Bone marrow (tissue), 2 donors: ENCODE data around the gene ATP4B.

Experiments used
- DNase-seq, 2 donors: peaks; one replicate each; lab custom pipeline; 2025; lab: John Stamatoyannopoulos, UW

ATP4B gene

DNA sequence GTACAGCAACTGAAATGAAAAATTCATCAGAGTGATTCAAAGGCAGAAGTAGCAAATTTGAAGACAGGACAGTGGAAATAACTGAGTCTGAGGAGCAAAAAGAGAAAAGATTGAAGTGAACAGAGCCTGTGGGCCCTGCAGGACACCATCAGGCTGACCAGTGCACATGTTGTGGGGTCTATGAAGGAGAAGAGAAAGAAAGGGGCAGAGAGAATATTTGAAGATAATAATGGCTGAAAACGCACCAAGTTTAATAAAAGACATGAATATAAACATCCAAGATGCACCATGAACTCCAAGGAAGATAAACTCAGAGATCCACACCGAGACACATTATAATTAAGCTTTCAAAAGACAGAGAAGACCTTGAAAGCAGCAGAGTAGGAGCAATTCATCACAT lies 15.4 kb downstream of the ATP4B start:
- no peak for DNase-seq

DNA sequence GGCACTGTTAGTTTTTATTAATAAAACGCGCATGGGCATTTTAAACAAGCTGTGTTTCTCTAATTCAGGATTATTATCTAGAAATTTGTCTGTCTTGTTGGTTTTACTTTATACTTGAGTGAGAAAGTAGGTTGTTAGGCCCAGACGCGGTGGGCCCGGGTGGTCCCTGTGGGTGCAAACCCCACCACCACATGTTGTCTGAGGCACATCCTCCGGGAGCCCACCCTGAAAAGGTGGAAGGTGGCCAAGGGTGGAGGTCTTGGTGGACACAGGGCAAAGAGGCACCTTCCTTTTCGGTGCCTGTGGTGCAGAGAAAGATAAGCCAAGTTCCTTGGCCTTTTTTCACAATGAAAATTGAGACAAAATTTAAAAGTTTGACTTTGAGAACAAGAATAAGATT lies 16.6 kb downstream of the ATP4B start:
- no peak for DNase-seq

- DNase-seq, result no peak
Measured at GRCh38 chr13:113639616-113640262, 18.3 kb downstream of the ATP4B start.

- no peak for DNase-seq
Measured at GRCh38 chr13:113638806-113639205, 19.2 kb downstream of the ATP4B start.

- DNase-seq, result no peak
Measured at GRCh38 chr13:113638173-113638746, 19.7 kb downstream of the ATP4B start.

GRCh38 chr13:113637262-113638160 lies 20.5 kb downstream of the ATP4B start:
- DNase-seq, result no peak

- DNase-seq, result no peak
Measured at GRCh38 chr13:113636266-113636963, 21.6 kb downstream of the ATP4B start.

GRCh38 chr13:113635709-113636108 lies 22.3 kb downstream of the ATP4B start:
- no peak for DNase-seq

DNA sequence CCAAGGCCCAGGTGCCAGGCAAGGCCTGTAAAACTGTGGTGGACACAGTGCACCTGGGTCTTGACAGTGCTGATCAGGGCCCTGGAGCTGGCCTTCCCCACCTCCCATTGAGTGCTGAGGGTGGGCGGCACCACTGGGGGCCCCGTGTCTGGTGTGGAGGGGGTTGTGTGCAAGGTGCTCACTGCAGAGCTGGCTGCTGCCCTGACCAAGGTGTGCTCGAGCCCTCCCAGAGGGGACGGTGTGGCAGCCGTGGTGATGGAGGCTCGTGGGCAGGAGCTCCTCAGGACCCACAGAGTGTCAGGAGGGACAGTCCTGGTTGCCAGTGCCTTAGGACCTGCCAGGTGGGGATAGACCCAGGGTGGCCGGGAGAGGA lies 23.0 kb downstream of the ATP4B start:
- DNase-seq, result no peak

GRCh38 chr13:113634279-113635047 lies 23.5 kb downstream of the ATP4B start:
- no peak for DNase-seq

DNA sequence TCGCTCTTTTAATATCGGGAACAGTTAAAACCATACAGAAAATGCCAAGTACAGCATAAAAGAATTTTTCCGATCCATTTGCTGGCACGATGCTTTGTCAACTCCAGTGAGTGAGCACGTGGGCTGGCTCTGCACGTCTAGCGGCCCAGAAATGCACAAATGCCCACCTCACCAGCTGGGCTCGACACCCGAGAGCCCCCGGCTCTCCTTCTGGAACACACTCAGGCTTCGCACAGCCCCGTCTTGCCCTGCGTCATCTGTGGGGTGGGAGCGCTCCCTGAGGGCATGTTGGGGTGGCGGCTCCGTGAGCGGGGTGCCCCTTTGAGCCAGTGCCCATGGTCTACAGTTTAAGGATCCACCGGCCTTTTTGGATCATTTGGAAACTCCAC lies 24.5 kb downstream of the ATP4B start:
- DNase-seq, result no peak

DNA sequence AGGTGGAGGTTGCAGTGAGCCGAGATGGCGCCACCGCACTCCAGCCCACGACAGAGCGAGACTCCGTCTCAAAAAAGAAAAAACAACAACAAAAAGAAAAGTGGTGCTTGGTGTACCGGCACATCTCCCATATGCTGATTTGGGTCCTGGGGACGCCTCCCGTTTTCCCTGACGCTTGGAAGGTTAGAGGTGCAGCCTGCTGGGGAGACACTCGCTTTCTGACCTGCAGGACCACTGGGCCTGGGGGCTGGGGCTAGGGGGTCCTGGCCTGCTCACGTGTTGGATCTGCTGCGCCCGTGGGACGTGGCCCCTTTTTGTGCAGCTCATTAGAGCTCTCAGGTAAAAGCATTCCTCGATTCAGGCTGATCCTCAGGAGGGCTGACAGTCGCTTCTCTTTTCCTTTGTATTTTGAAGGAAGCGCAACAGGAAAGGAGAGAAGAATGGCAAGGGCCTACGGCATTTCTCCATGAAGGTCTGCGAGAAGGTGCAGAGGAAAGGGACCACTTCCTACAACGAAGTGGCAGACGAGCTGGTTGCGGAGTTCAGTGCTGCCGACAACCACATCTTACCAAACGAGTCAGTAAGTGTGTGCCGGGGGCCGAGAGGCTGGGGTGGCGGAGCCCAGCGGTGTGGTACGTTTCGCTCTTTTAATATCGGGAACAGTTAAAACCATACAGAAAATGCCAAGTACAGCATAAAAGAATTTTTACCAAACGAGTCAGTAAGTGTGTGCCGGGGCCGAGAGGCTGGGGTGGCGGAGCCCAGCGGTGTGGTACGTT lies 25.1 kb downstream of the ATP4B start:
- DNase-seq, result no peak

DNA sequence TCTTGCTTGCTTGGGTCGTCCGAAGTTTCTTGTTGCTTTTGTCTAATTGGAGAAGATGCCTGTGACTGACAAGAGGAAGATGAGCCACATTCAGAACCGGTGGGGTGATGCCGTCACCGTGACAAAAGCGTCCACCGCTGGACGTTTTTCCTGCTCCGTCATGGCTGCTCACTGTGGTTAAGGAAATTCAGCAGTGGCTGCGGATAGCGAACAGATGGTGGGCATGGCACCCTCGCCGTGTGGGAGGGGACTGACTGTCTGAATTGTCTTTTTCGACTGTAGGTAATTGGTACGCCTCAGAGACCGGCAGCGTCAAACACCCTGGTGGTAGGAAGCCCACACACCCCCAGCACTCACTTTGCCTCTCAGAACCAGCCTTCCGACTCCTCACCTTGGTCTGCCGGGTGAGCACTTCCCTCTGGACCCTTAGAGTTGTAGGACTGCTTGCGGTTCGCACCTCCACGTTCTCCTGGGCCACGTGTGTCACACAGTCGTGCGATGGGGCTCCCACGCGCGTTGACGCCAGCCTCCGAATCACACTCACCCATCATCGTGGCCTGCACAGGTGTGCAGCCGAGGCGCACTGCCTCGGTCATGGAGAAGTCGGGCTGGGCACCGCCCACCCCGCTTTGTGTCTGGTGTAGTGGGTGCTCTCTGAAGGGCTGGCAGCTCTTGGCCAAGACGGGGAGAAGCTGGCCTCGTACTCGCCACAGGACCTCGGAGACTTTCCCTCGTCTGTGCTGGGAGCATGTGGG lies 26.5 kb downstream of the ATP4B start:
- DNase-seq, result no peak

- DNase-seq, result no peak
Measured at GRCh38 chr13:113630804-113631203, 27.2 kb downstream of the ATP4B start.

- no peak for DNase-seq
Measured at GRCh38 chr13:113630296-113630695, 27.7 kb downstream of the ATP4B start.

DNA sequence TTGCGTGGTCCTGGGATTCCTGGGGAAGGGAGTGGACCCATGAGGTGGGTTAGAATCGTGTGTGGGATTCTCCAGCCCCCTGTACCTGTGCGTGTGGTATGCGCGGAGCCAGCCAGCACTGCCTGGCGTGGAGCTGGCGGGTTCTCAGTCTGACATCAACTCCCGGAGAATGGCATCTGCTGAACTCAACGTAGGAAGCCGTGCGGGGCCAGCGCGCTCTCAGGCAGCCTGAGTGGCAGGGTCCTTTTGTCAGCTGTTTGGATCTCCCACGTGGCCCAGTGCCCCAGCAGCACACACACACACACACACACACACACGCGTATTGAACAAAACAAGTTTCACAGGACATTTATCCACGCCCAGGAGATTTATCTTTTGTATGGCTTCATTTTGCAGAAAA lies 28.1 kb downstream of the ATP4B start:
- DNase-seq, result no peak

- DNase-seq, result no peak
Measured at GRCh38 chr13:113628291-113629270, 29.4 kb downstream of the ATP4B start.

DNA sequence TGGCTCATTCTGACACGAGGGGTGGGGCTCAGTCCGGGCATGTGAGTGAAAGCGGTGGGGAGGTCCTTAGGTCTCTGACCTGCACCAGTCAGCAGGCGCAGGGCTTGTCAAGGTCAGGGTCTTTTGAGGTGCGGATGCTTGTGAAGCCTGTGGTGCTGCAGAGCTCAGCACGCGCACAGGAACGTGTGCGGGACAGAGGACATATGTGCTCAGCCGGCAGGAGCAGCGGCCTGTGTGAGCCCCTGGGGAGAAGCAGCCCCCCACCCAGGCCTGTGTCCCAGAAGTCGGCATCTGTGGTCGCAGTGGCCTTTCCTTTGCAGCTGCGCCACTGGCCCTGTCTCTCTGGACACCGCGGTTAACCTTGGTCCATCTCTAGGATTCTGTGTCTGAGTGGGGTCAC lies 30.9 kb downstream of the ATP4B start:
- no peak for DNase-seq
